Measurements from ENCODE around the gene ST6GALNAC5.

- TF ChIP-seq CTCF (IDR thresholded peaks at IDR 0.05) (no peak), POLR2A (IDR thresholded peaks at IDR 0.05) (no peak)
Measured at GRCh38 chr1:76944942-76945341, 77.7 kb downstream of the ST6GALNAC5 start.
